Mesothelial cell of epicardium (in vitro differentiated cells): ENCODE results near the gene BNC2. TPM values are rescaled to one million over a fixed set of nuclear protein-coding genes. Genes with fewer than 3 reads are reported as not detected.

ENCODE experiments used
- DNase-seq, 2 experiments: peaks; one replicate each; pipeline ENCODE4 v3.0.0; 2021; ENCODE audit warnings: low spot score in 2 of 2; ENCODE audit not compliant: unreplicated experiment in 2 of 2
- H3K27ac Mint-ChIP-seq: 2 replicates; pipeline ENCODE4 v1.8.0; 2021; ENCODE audit warnings: mixed read lengths
- H3K27me3 Mint-ChIP-seq: 2 replicates; pipeline ENCODE4 v1.8.0; 2021; ENCODE audit warnings: low read depth, mixed read lengths
- H3K36me3 Mint-ChIP-seq: 2 replicates; pipeline ENCODE4 v1.8.0; 2021; ENCODE audit warnings: mixed read lengths
- H3K4me1 Mint-ChIP-seq: 2 replicates; pipeline ENCODE4 v1.8.0; 2021; ENCODE audit warnings: mixed read lengths
- H3K4me3 Mint-ChIP-seq: 2 replicates; pipeline ENCODE4 v1.8.0; 2021; ENCODE audit warnings: mild to moderate bottlenecking, moderate library complexity, mixed read lengths
- H3K9me3 Mint-ChIP-seq: 2 replicates; pipeline ENCODE4 v1.8.0; 2021; ENCODE audit warnings: mixed read lengths
- CTCF ChIP-seq: fragments of 200-600 bp; sonication (generic); IDR thresholded peaks from one replicate; pipeline ENCODE4 v1.5.0; 2021; ENCODE audit warnings: antibody characterized with exemption; ENCODE audit not compliant: unreplicated experiment
- total RNA-seq: library from RNA; stranded (reverse); gene quantifications from 3 replicates; pipeline ENCODE4 v1.2.1, GENCODE V29; 2021

BNC2 gene
- total RNA-seq, 1 donor from 2014 or later, result 45.1 TPM

- no peaks in the 10 kb centered on the region for H3K36me3 Mint-ChIP-seq
- no peak for DNase-seq
- no peak for TF ChIP-seq CTCF
- H3K4me3 Mint-ChIP-seq, result no peak overlapping the region
- peak overlapping the region; percentile 83 for H3K27ac Mint-ChIP-seq
- peaks cover 25% of the 10 kb centered on the region for H3K4me1 Mint-ChIP-seq
- H3K27me3 Mint-ChIP-seq, result no peaks in the 10 kb centered on the region
- no peaks in the 10 kb centered on the region for H3K9me3 Mint-ChIP-seq
Measured at GRCh38 chr9:16637218-16637617, 233.3 kb downstream of the BNC2 start.

- Mint-ChIP-seq H3K27ac (no peak overlapping the region), H3K4me1 (peaks cover 22% of the 10 kb centered on the region), H3K27me3 (no peaks in the 10 kb centered on the region), H3K4me3 (no peak overlapping the region), H3K9me3 (no peaks in the 10 kb centered on the region), H3K36me3 (no peaks in the 10 kb centered on the region)
- TF ChIP-seq CTCF, result no peak
- DNase-seq, result no peak
Measured at GRCh38 chr9:16633794-16634193, 236.7 kb downstream of the BNC2 start.

GRCh38 chr9:16628413-16628812 is 242.1 kb downstream of the BNC2 start:
- Mint-ChIP-seq H3K36me3 (no peaks in the 10 kb centered on the region), H3K9me3 (no peaks in the 10 kb centered on the region), H3K4me3 (no peak overlapping the region), H3K4me1 (peaks cover 49% of the 10 kb centered on the region), H3K27ac (peak overlapping the region; percentile 45), H3K27me3 (no peaks in the 10 kb centered on the region)
- TF ChIP-seq CTCF, result no peak
- no peak for DNase-seq

GRCh38 chr9:16627967-16628366 is 242.5 kb downstream of the BNC2 start:
- Mint-ChIP-seq H3K27ac (peak overlapping the region; percentile 45), H3K4me1 (peaks cover 52% of the 10 kb centered on the region), H3K9me3 (no peaks in the 10 kb centered on the region), H3K36me3 (no peaks in the 10 kb centered on the region), H3K27me3 (no peaks in the 10 kb centered on the region), H3K4me3 (no peak overlapping the region)
- no peak for TF ChIP-seq CTCF
- DNase-seq, result no peak

GRCh38 chr9:16627521-16627920 is 242.9 kb downstream of the BNC2 start:
- H3K27me3 Mint-ChIP-seq, result no peaks in the 10 kb centered on the region
- H3K9me3 Mint-ChIP-seq, result no peaks in the 10 kb centered on the region
- DNase-seq, result no peak
- TF ChIP-seq CTCF, result no peak
- H3K4me1 Mint-ChIP-seq, result peaks cover 54% of the 10 kb centered on the region
- no peaks in the 10 kb centered on the region for H3K36me3 Mint-ChIP-seq
- H3K27ac Mint-ChIP-seq, result peak overlapping the region; percentile 15
- no peak overlapping the region for H3K4me3 Mint-ChIP-seq

- Mint-ChIP-seq H3K4me3 (no peak overlapping the region), H3K4me1 (peaks cover 54% of the 10 kb centered on the region), H3K36me3 (no peaks in the 10 kb centered on the region), H3K27me3 (no peaks in the 10 kb centered on the region), H3K9me3 (no peaks in the 10 kb centered on the region), H3K27ac (peak overlapping the region; percentile 68)
- DNase-seq, result no peak
- no peak for TF ChIP-seq CTCF
Measured at GRCh38 chr9:16626577-16627130, 243.8 kb downstream of the BNC2 start.
